CD14-positive monocyte (primary cell): ENCODE results near the gene PPP2R3A. TPM values are rescaled to one million over a fixed set of nuclear protein-coding genes. Genes with fewer than 3 reads are reported as not detected.

Experiments used
- DNase-seq, 3 donors: peaks; one replicate each; pipeline ENCODE4 v3.0.0-alpha.2; 2011 to 2022
- H2AFZ ChIP-seq: 2 replicates; pipeline ENCODE4 v1.6.0; 2012; ENCODE audit warnings: mild to moderate bottlenecking, low read depth, low read length, inconsistent platforms; ENCODE audit not compliant: insufficient read depth, poor library complexity, severe bottlenecking
- H3K27ac ChIP-seq, 2 donors: 1 replicate in 1 of 2; 2 replicates in 1 of 2; pipeline ENCODE4 v1.5.1; 2012 to 2013; ENCODE audit warnings: low read length in 2 of 2, control low read depth in 1 of 2, inconsistent platforms in 1 of 2, low read depth in 1 of 2, mild to moderate bottlenecking in 1 of 2
- H3K27me3 ChIP-seq, 2 donors: one replicate each; pipeline versions ENCODE4 v1.6.0 to v1.6.1; 2011 to 2013; ENCODE audit warnings: low read length in 2 of 2; ENCODE audit not compliant: control insufficient read depth in 2 of 2, insufficient read depth in 2 of 2
- H3K36me3 ChIP-seq, 2 donors: replicated peaks in 1 of 2; 1 replicate in 1 of 2; 2 replicates in 1 of 2; pipeline versions ENCODE4 v1.5.1 to v1.6.1; 2012 to 2013; ENCODE audit warnings: low read length in 2 of 2, control low read depth in 1 of 2, inconsistent platforms in 1 of 2, mild to moderate bottlenecking in 1 of 2; ENCODE audit not compliant: insufficient read depth in 2 of 2, control insufficient read depth in 1 of 2
- H3K4me1 ChIP-seq, 2 donors: 1 replicate in 1 of 2; 2 replicates in 1 of 2; pipeline versions ENCODE4 v1.5.1 to v1.6.1; 2012 to 2013; ENCODE audit warnings: low read length in 2 of 2, control low read depth in 1 of 2, inconsistent platforms in 1 of 2, mild to moderate bottlenecking in 1 of 2, moderate library complexity in 1 of 2; ENCODE audit not compliant: insufficient read depth in 2 of 2, control insufficient read depth in 1 of 2
- H3K4me2 ChIP-seq: replicated peaks from 2 replicates; pipeline ENCODE3; 2012; ENCODE audit warnings: low read length, moderate library complexity, mild to moderate bottlenecking; ENCODE audit not compliant: poor library complexity, severe bottlenecking; ENCODE audit errors: extremely low read depth
- H3K4me3 ChIP-seq, 3 experiments: fragments of 200-600 bp in 1 of 3; sonication (generic) in 1 of 3; replicated peaks in 1 of 3; 1 replicate in 2 of 3; 2 replicates in 1 of 3; pipeline ENCODE4 v1.5.1; 2011 to 2013; ENCODE audit warnings: low read length in 3 of 3, mild to moderate bottlenecking in 3 of 3, control low read depth in 2 of 3, low read depth in 2 of 3, inconsistent platforms in 1 of 3, moderate library complexity in 1 of 3
- H3K79me2 ChIP-seq: 2 replicates; pipeline ENCODE4 v1.6.0; 2012; ENCODE audit warnings: mild to moderate bottlenecking, control low read depth, inconsistent platforms, low read length, moderate library complexity; ENCODE audit not compliant: insufficient read depth
- H3K9ac ChIP-seq: 2 replicates; pipeline ENCODE4 v1.6.0; 2017; ENCODE audit warnings: low read length, mild to moderate bottlenecking; ENCODE audit not compliant: insufficient read depth, poor library complexity, severe bottlenecking
- H3K9me3 ChIP-seq, 2 donors: replicated peaks in 1 of 2; 1 replicate in 1 of 2; 2 replicates in 1 of 2; pipeline versions ENCODE4 v1.5.1 to v1.6.1; 2012 to 2013; ENCODE audit warnings: low read length in 2 of 2, control low read depth in 1 of 2; ENCODE audit not compliant: control insufficient read depth in 1 of 2, insufficient read depth in 1 of 2
- H4K20me1 ChIP-seq: 2 replicates; pipeline ENCODE4 v1.6.0; 2012; ENCODE audit warnings: mild to moderate bottlenecking, low read length, control low read depth, moderate library complexity; ENCODE audit not compliant: insufficient read depth
- H3K27ac Mint-ChIP-seq, 7 donors: one replicate each; pipeline ENCODE4 v1.8.0; 2020; ENCODE audit warnings: mild to moderate bottlenecking in 7 of 7, mixed read lengths in 7 of 7, moderate library complexity in 6 of 7, inconsistent platforms in 2 of 7
- H3K27me3 Mint-ChIP-seq, 3 donors: one replicate each; pipeline ENCODE4 v1.8.0; 2021 to 2022; ENCODE audit warnings: low read depth in 3 of 3, mild to moderate bottlenecking in 3 of 3, mixed read lengths in 3 of 3, moderate library complexity in 3 of 3, inconsistent platforms in 1 of 3
- H3K36me3 Mint-ChIP-seq, 2 donors: one replicate each; pipeline ENCODE4 v1.8.0; 2020; ENCODE audit warnings: mixed read lengths in 2 of 2, inconsistent platforms in 1 of 2, mild to moderate bottlenecking in 1 of 2
- H3K4me1 Mint-ChIP-seq: one replicate; pipeline ENCODE4 v1.8.0; 2020; ENCODE audit warnings: mild to moderate bottlenecking, mixed read lengths
- H3K4me3 Mint-ChIP-seq, 2 donors: one replicate each; pipeline ENCODE4 v1.8.0; 2020; ENCODE audit warnings: mild to moderate bottlenecking in 2 of 2, mixed read lengths in 2 of 2, moderate library complexity in 1 of 2
- H3K9me3 Mint-ChIP-seq, 7 donors: one replicate each; pipeline ENCODE4 v1.8.0; 2020 to 2022; ENCODE audit warnings: mixed read lengths in 7 of 7, mild to moderate bottlenecking in 6 of 7, moderate library complexity in 6 of 7, inconsistent platforms in 2 of 7
- CTCF ChIP-seq: fragments of 200-600 bp; IDR thresholded peaks from one replicate; pipeline ENCODE4 v1.8.0; 2022; ENCODE audit warnings: antibody characterized with exemption, mild to moderate bottlenecking
- WGBS: methylation state at CpG from one replicate; pipeline ENCODE4 v1.1.5; 2013; ENCODE audit warnings: missing lambda C conversion rate; ENCODE audit not compliant: insufficient coverage; 5-methylcytosine and 5-hydroxymethylcytosine counted together
- intact Hi-C, 2 donors: fragments of 100-400 bp; cut with micrococcal nuclease; formaldehyde crosslinking; loops; one replicate each; pipeline versions ENCODE4 v1.15.0 to v1.15.1; 2023
- polyA plus RNA-seq, 3 donors: library from polyadenylated mRNA; depleted of rRNA in 1 of 3; unstranded in 2 of 3; stranded (reverse) in 1 of 3; fragments of 300-500 nt in 2 of 3; fragments of >200 nt in 1 of 3; fragmentation: Illumina TruSeq in 2 of 3; gene quantifications; 1 replicate in 2 of 3; 2 replicates in 1 of 3; pipeline ENCODE4 v1.2.3, GENCODE V29; 2012 to 2021

Gene PPP2R3A
- polyA plus RNA-seq, 3 donors, result 0.09 to 0.15 (median 0.10) TPM

- Histone ChIP-seq H3K36me3 (no peaks in the 10 kb centered on the region), H3K4me3 (no peak overlapping the region), H3K4me2 (no peak overlapping the region), H3K27me3 (no peaks in the 10 kb centered on the region), H3K9ac (no peak overlapping the region), H4K20me1 (no peaks in the 10 kb centered on the region), H3K9me3 (no peaks in the 10 kb centered on the region), H3K79me2 (no peaks in the 10 kb centered on the region), H3K27ac (no peak overlapping the region), H3K4me1 (no peaks in the 10 kb centered on the region), H2AFZ (no peak overlapping the region)
- Mint-ChIP-seq H3K4me1 (peaks cover 8% of the 10 kb centered on the region), H3K27me3 (peaks cover 0 to 9% (median 2%) of the 10 kb centered on the region in 3 donors), H3K36me3 (no peaks in the 10 kb centered on the region), H3K9me3 (no peaks in the 10 kb centered on the region), H3K27ac (no peak overlapping the region), H3K4me3 (no peak overlapping the region)
- no peak for TF ChIP-seq CTCF
- 100% methylated on average over 1 of the region's 5 CpGs for WGBS
- intact Hi-C loops, result no loop called here
- DNase-seq, result no peak
Observed at GRCh38 chr3:136068708-136069107, 103.2 kb downstream of the PPP2R3A start.

- Mint-ChIP-seq H3K27ac (no peak overlapping the region), H3K4me1 (peaks cover 8% of the 10 kb centered on the region), H3K36me3 (no peaks in the 10 kb centered on the region), H3K27me3 (peaks cover 0 to 9% (median 2%) of the 10 kb centered on the region in 3 donors), H3K4me3 (no peak overlapping the region), H3K9me3 (no peaks in the 10 kb centered on the region)
- H4K20me1 ChIP-seq, result no peaks in the 10 kb centered on the region
- no peaks in the 10 kb centered on the region for H3K27me3 ChIP-seq
- intact Hi-C loops, result loop anchor here (10.0 kb wide), 3 partner anchors 315 to 1905 kb away; partner anchors contain the start of gene STAG1 (in 1 of the 2)
- H3K9ac ChIP-seq, result no peak overlapping the region
- no peak for TF ChIP-seq CTCF
- H3K27ac ChIP-seq, result no peak overlapping the region
- no CpG with 5 or more reads among the region's 5 CpGs for WGBS
- H3K9me3 ChIP-seq, result no peaks in the 10 kb centered on the region
- no peaks in the 10 kb centered on the region for H3K4me1 ChIP-seq
- no peak overlapping the region for H3K4me3 ChIP-seq
- H3K4me2 ChIP-seq, result no peak overlapping the region
- H3K79me2 ChIP-seq, result no peaks in the 10 kb centered on the region
- H3K36me3 ChIP-seq, result no peaks in the 10 kb centered on the region
- no peak for DNase-seq
- no peak overlapping the region for H2AFZ ChIP-seq
Observed at GRCh38 chr3:136069933-136070332, 104.4 kb downstream of the PPP2R3A start.
